Lung (tissue), 12 donors: Measurements from ENCODE around the gene TACC3. TPM values are rescaled to one million over a fixed set of nuclear protein-coding genes. Genes with fewer than 3 reads are reported as not detected.

Experiments
- ATAC-seq: fragments of 200-7000 bp; cut with Tn5 transposase; one replicate; pipeline ENCODE4 v1.9.1; 2020; ENCODE audit warnings: moderate number of reproducible peaks; ENCODE audit not compliant: insufficient read depth, low FRiP score
- DNase-seq, 3 donors: peaks; one replicate each; pipeline ENCODE4 v3.0.0-alpha.2; 2013 to 2017
- H3K27ac ChIP-seq, 2 donors: one replicate each; pipeline ENCODE4 v1.5.1; 2013; ENCODE audit warnings: mild to moderate bottlenecking in 2 of 2, moderate library complexity in 2 of 2, control low read depth in 1 of 2, inconsistent platforms in 1 of 2, low read depth in 1 of 2, low read length in 1 of 2
- H3K27me3 ChIP-seq, 3 donors: one replicate each; pipeline ENCODE4 v1.5.1; 2013; ENCODE audit warnings: low read length in 2 of 3; ENCODE audit not compliant: control insufficient read depth in 3 of 3, insufficient read depth in 3 of 3
- H3K36me3 ChIP-seq, 4 donors: one replicate each; pipeline ENCODE4 v1.5.1; 2013; ENCODE audit warnings: low read length in 4 of 4, mild to moderate bottlenecking in 1 of 4, moderate library complexity in 1 of 4; ENCODE audit not compliant: control insufficient read depth in 4 of 4, insufficient read depth in 4 of 4
- H3K4me1 ChIP-seq, 5 donors: one replicate each; pipeline ENCODE4 v1.5.1; 2013; ENCODE audit warnings: low read length in 5 of 5, mild to moderate bottlenecking in 2 of 5, moderate library complexity in 1 of 5; ENCODE audit not compliant: control insufficient read depth in 5 of 5, insufficient read depth in 5 of 5
- H3K4me3 ChIP-seq: one replicate; pipeline ENCODE4 v1.5.1; 2013; ENCODE audit warnings: mild to moderate bottlenecking, control low read depth, moderate library complexity
- H3K9ac ChIP-seq, 2 donors: one replicate each; pipeline ENCODE4 v1.5.1; 2013; ENCODE audit warnings: low read length in 2 of 2, control low read depth in 1 of 2; ENCODE audit not compliant: insufficient read depth in 1 of 2
- H3K9me3 ChIP-seq, 4 donors: one replicate each; pipeline ENCODE4 v1.5.1; 2013; ENCODE audit warnings: low read length in 3 of 4, mild to moderate bottlenecking in 1 of 4, moderate library complexity in 1 of 4; ENCODE audit not compliant: control insufficient read depth in 4 of 4, insufficient read depth in 3 of 4
- CTCF ChIP-seq: IDR thresholded peaks from 2 replicates; pipeline ENCODE4 v1.5.1; 2012; ENCODE audit warnings: mild to moderate bottlenecking; ENCODE audit errors: control extremely low read depth, extremely low read depth
- WGBS, 2 donors: extraction: QIAGEN DNeasy Blood & Tissue Kit; methylation state at CpG; one replicate each; pipeline ENCODE4 v1.1.7; 2013; 5-methylcytosine and 5-hydroxymethylcytosine counted together
- polyA plus RNA-seq, 2 donors: library from polyadenylated mRNA; stranded (reverse); fragments of 200-250 nt; gene quantifications; one replicate each; pipeline ENCODE4 v1.2.1, GENCODE V29; 2013
- total RNA-seq, 2 donors: library from RNA; depleted of rRNA in 1 of 2; stranded (reverse); fragments of >200 nt in 1 of 2; gene quantifications; one replicate each; pipeline ENCODE4 v1.2.1, GENCODE V29; 2014 to 2021
- donor health status: control.
- donor health status: control.
- donor health status: Bipolar disorder and iron deficiency.
- donor health status: healthy.
- donor health status: DM: yes; HTN: yes; CAD: no.

Gene TACC3
- total and polyA plus RNA-seq, 4 donors: 13.8 to 22.1 (median 18.5) TPM

GRCh38 chr4:1763070-1763549, 41.8 kb downstream of the TACC3 start:
- ATAC-seq: no peak
- no peak overlapping the region for H3K9ac ChIP-seq
- no peak overlapping the region for H3K27ac ChIP-seq
- H3K9me3 ChIP-seq: no peaks in the 10 kb centered on the region
- H3K4me1 ChIP-seq: peaks cover 0 to 34% (median 14%) of the 10 kb centered on the region in 5 donors
- 29 to 32% methylated on average over 29 to 31 of the region's 31 CpGs for WGBS, 2 donors
- no peaks in the 10 kb centered on the region for H3K27me3 ChIP-seq
- H3K36me3 ChIP-seq: no peaks in the 10 kb centered on the region
- no peak for DNase-seq
- TF ChIP-seq CTCF: no peak
- H3K4me3 ChIP-seq: no peak overlapping the region

DNA sequence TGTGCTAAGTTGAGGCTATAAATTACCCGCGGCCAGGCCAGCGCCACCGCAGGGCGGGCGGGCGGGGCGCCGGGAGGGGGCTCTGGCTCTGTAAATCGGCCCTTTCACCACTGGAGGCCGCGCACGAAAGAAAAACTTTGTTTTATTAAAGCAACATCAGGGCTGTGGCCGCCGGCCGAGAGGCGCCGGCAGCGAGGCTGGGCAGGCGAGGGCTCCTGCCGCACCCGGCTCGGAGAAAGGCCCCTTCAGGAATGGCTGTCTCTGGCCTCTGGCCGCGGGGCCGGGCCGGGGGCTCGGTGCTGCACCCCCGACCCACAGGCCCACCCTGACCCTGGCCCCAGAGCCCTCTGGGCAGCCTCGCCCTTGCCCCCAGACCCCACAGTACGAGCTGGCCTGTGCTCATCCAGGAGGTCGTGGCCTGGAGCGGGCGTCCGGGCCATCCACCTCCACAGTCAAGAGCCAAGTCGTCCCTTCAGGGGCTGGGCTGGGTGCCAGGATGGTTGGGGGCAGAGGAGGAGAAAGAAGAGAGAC, 42.3 kb downstream of the TACC3 start:
- no peak for ATAC-seq
- no peak overlapping the region for H3K4me3 ChIP-seq
- no peaks in the 10 kb centered on the region for H3K9me3 ChIP-seq
- no peak overlapping the region for H3K9ac ChIP-seq
- DNase-seq: peak; percentile 78 to 82 (median 78)
- H3K4me1 ChIP-seq: peaks cover 0 to 38% (median 14%) of the 10 kb centered on the region in 5 donors
- no peaks in the 10 kb centered on the region for H3K36me3 ChIP-seq
- TF ChIP-seq CTCF: no peak
- no peak overlapping the region for H3K27ac ChIP-seq
- 12 to 13% methylated on average over 32 to 36 of the region's 36 CpGs for WGBS, 2 donors
- H3K27me3 ChIP-seq: no peaks in the 10 kb centered on the region

DNA sequence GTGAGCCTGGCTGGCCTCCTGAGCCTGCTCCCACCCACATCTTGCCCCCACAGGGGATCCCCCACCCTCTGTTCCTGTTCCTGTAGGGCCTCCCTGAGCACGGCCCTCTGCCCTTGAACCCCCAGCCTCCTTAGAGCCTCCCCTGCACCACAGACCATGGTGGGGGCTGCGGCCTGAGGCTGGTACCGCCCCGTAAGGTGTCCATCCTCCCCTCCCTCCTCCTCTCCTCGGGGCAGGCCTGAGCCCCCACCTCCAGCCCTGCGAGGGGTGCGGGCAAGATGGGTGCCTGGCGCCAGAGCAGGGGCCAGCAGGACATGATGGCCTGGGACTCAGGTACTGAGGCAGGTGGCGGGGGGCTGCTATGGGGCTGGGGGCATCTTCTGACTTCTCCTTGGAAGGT, 43.3 kb downstream of the TACC3 start:
- Histone ChIP-seq H3K9ac (no peak overlapping the region), H3K27ac (no peak overlapping the region), H3K4me1 (peaks cover 0 to 42% (median 11%) of the 10 kb centered on the region in 5 donors), H3K27me3 (no peaks in the 10 kb centered on the region), H3K36me3 (no peaks in the 10 kb centered on the region), H3K4me3 (no peak overlapping the region), H3K9me3 (no peaks in the 10 kb centered on the region)
- 92 to 93% methylated on average over 9 of the region's 9 CpGs for WGBS, 2 donors
- no peak for TF ChIP-seq CTCF
- ATAC-seq (no peak), DNase-seq (no peak)
